ENCODE measurements around the gene FLG. TPM values are rescaled to one million over a fixed set of nuclear protein-coding genes. Genes with fewer than 3 reads are reported as not detected.
"Not testable (repeated sequence)": the region's sequence is repeated elsewhere in the genome, so short reads cannot be mapped to it uniquely, and the experiment has no call there.

FLG gene
- polyA plus RNA-seq, 4 donors: 2.1 to 3.6 (median 2.5) TPM

DNA sequence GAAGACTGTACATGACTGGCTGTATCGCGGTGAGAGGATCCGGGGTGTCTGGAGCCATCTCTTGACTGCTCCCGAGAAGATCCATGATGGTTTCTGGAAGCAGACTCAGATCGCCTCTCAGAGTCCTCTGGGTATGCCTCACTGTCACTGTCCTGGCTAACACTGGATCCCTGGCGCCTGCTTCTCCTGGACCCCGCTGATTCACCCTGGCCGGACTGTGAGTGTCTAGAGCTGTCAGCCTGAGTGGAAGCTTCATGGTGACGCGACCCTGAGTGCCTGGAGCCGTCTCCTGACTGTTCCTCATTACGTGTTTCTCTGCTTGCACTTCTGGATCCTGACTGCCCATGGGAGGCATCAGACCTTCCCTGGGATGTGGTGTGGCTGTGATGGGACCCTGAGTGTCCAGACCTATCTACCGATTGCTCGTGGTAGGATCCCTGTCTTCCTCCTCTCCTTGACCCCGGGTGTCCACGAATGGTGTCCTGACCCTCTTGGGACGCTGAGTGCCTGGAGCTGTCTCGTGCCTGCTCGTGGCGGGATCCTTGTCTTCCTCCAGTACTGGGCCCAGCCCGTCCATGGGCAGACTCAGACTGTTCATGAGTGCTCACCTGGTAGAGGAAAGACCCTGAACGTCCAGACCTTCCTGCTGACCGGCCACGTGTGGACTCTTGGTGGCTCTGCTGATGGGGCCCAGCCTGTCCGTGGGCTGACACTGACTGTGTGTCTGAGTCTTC lies 21.7 kb downstream of the FLG start:
- DNase-seq (ENCODE audit: low read depth in 4 of 4, low spot score in 3 of 4): not testable (repeated sequence)

DNA sequence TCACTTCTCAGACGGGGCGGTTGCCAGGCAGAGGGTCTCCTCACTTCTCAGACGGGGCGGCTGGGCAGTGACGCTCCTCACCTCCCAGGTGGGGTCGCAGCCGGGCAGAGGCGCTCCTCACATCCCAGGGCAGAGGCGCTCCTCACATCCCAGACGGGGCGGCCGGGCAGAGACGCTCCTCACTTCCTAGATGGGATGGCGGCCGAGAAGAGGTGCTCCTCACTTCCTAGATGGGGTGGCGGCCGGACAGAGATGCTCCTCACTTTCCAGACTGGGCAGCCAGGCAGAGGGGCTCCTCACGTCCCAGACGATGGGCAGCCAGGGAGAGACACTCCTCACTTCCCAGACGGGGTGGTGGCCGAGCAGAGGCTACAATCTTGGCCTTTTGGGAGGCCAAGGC lies 68.6 kb downstream of the FLG start:
- not testable (repeated sequence) for DNase-seq (ENCODE audit: low read depth in 4 of 4, low spot score in 3 of 4)

Other genes with a start within 250 kb of the FLG start
- not detected for gene TCHHL1, start 236.2 kb downstream of the FLG start, polyA plus RNA-seq (ENCODE audit: insufficient read length in 4 of 4)
- under 1 TPM in 3 of 4 donors, not detected in 1; 0.03 to 0.06 (median 0.05) TPM for gene TCHH, start 209.8 kb downstream of the FLG start, polyA plus RNA-seq (ENCODE audit: insufficient read length in 4 of 4)
- gene RPTN, start 166.0 kb downstream of the FLG start, polyA plus RNA-seq (ENCODE audit: insufficient read length in 4 of 4): not detected
- 1 to 10 TPM in 1 of 4 donors, under 1 TPM in 3; 0.19 to 1.0 (median 0.55) TPM for gene HRNR, start 101.0 kb downstream of the FLG start, polyA plus RNA-seq (ENCODE audit: insufficient read length in 4 of 4)
- under 1 TPM; 0.04 to 0.11 (median 0.07) TPM for gene FLG2, start 34.8 kb upstream of the FLG start, polyA plus RNA-seq (ENCODE audit: insufficient read length in 4 of 4)
- gene CRNN, start 89.0 kb upstream of the FLG start, polyA plus RNA-seq (ENCODE audit: insufficient read length in 4 of 4): not detected
- under 1 TPM in 1 of 4 donors, not detected in 3; 0.10 TPM for gene LCE5A, start 185.6 kb upstream of the FLG start, polyA plus RNA-seq (ENCODE audit: insufficient read length in 4 of 4)
- not detected for gene CRCT1, start 189.2 kb upstream of the FLG start, polyA plus RNA-seq (ENCODE audit: insufficient read length in 4 of 4)
- gene LCE3E, start 241.5 kb upstream of the FLG start, polyA plus RNA-seq (ENCODE audit: insufficient read length in 4 of 4): not detected